Left renal pelvis (tissue), 4 donors: ENCODE results near the gene OSBP2. TPM values are rescaled to one million over a fixed set of nuclear protein-coding genes. Genes with fewer than 3 reads are reported as not detected.

ENCODE experiments used
- DNase-seq, 4 donors: peaks; one replicate each; pipeline ENCODE4 v3.0.0-alpha.2; 2013; ENCODE audit warnings: low read depth in 4 of 4, low spot score in 3 of 4
- polyA plus RNA-seq, 4 donors: library from polyadenylated mRNA; unstranded; fragments of 120-200 nt; gene quantifications; one replicate each; pipeline ENCODE4 v1.2.1, GENCODE V29; 2013; ENCODE audit not compliant: insufficient read length in 4 of 4

The OSBP2 gene
- polyA plus RNA-seq, 4 donors: 5.8 to 7.9 (median 6.1) TPM

DNA sequence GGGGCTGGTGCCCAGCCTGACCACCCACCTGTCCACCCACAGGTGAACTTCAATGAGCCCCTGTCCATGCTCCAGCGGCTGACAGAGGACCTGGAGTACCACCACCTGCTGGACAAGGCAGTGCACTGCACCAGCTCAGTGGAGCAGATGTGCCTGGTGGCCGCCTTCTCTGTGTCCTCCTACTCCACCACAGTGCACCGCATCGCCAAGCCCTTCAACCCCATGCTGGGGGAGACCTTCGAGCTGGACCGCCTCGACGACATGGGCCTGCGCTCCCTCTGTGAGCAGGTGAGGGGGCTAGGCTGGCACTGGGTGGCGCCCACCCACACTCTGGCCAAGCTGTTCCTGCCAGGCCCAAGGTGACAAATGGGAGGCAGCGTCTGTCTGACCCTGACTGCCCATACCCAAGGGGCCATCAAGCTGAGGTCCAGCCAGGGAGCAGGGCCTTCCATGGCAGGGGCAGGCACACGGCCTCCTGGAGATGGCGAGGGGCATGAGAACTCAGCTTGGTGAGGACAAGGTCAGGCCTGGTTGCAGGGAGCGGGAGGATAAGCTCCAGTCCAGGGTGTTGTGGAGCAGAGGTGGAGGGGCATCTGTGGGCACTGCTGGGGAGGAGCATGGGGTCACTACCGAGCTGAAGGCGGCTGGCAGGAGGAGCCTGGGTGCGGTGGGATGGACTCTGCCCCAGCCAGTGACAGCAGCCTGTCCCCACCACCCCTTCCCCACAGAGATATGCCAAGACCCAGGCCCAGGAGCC lies 196.2 kb downstream of the OSBP2 start:
- DNase-seq: no peak

DNA sequence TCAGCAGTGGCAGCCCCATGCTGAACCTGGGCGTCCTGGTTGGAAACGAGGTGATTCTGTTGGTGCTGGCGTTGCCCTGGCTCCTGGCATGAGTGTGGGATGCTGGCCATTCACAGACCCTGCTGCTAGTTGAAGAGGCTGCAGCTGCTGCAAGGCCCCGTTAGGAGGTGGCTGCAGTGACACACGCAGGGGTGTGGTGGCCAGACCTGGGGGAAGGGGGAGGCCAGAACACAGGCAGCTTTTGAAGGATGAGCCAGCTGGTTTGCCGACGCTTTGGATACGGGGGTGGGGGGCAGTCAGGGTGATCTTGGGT lies 196.7 kb downstream of the OSBP2 start:
- no peak for DNase-seq

DNA sequence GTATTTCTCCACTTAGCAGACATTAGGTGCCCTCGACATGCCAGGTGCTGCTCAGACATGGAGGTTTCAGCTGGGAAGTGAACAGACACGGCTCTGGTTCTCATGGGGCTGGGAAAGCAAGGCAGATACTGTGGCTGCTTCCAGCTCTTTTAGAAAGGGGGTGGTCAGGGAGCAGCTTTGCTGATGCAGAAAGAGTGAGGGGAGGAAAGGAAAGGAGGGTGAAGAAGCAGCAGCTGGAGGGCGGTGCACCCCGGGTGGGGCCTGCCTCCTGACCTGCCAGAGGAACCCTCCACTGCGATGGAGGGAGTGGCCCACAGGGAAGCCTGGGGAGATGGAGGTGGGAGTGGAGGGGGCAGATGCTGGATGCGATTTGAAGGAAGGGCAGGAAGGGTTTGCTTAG lies 197.1 kb downstream of the OSBP2 start:
- no peak for DNase-seq

DNA sequence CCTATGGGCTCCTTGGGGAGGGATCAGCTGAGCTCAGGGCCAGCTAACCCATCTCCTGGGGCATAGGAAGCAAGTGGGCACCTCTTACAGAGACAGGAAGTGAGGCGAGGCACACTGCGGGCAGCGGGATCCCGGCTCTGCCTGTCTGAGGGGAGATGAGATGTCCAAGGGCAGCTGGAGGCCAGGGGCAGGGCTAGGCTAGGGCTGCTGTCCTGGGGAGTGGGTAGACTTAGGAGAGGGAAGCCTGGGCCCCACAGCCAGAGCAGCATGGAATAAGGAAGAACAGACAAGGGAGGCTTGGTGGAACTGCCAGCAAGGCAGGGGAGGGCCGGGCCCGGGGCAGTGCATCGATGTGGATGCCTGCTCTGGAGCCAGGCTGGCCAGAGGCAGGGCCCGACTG lies 197.6 kb downstream of the OSBP2 start:
- DNase-seq: no peak

DNA sequence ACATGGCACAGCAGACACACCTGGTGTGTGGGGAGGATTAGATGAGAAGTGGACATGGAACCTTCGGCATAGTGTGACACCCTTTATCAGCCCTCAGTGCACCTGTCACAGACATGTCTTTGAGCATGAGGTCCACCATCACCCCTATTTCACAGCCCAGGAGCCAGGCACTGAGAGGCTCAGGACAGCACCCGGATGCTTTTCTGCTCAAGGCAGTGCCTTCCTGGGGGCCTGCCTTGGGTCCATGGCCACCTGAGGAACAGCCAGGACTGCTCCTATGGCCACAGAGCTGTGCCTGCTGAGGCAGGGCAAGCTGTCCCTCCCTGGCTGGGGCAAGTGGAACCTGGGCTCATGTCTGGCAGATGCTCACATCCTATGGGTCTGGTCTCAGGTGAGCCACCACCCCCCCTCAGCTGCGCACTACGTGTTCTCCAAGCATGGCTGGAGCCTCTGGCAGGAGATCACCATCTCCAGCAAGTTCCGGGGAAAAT lies 198.1 kb downstream of the OSBP2 start:
- no peak for DNase-seq

DNA sequence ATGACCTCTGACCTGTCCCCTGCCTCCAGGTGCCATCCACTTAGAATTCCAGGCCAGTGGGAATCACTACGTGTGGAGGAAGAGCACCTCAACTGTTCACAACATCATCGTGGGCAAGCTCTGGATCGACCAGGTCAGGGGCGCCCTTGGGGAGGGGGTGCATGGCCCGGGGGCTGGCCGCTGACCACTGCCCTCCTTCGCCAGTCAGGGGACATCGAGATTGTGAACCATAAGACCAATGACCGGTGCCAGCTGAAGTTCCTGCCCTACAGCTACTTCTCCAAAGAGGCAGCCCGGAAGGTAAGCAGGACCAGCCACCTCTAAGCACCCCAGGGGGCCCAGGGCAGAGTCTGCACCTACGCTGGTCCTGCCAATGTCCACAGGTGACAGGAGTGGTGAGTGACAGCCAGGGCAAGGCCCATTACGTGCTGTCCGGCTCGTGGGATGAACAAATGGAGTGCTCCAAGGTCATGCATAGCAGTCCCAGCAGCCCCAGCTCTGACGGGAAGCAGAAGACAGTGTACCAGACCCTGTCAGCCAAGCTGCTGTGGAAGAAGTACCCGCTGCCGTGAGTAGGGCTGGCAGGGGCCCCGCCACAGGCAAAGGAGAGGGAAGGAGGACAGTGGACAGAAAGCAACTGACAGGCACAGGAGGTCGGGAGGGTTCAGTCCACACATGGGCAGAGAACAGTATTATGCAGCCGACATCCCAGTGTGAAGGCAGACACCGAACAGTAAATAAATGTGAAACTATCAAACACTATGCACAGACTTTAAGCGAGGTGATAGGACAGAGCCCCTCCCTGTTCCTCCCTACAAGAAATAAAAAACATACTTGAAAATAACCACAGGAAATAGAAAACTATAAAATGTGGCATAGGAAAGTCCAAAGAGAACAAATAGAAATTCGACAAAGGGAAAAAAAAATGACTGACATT lies 199.0 kb downstream of the OSBP2 start:
- no peak for DNase-seq

DNA sequence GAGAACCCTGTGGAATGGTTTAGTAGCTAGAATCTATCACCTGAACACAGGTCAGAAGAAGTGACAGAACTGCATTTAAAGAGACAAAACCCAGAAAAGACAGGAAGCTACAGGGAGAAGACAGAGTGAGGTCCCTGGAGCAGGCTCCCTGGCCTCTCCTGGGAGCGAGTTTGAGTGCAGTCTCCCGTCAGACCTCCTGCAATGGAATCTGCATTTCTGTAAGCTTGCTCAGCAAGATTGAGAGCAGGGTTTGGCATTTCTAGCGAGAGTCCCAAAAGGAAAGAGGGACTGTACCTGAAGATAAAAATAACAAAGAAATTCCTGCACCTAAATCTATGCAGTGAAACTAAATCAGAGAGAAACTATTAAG lies 199.7 kb downstream of the OSBP2 start:
- no peak for DNase-seq

DNA sequence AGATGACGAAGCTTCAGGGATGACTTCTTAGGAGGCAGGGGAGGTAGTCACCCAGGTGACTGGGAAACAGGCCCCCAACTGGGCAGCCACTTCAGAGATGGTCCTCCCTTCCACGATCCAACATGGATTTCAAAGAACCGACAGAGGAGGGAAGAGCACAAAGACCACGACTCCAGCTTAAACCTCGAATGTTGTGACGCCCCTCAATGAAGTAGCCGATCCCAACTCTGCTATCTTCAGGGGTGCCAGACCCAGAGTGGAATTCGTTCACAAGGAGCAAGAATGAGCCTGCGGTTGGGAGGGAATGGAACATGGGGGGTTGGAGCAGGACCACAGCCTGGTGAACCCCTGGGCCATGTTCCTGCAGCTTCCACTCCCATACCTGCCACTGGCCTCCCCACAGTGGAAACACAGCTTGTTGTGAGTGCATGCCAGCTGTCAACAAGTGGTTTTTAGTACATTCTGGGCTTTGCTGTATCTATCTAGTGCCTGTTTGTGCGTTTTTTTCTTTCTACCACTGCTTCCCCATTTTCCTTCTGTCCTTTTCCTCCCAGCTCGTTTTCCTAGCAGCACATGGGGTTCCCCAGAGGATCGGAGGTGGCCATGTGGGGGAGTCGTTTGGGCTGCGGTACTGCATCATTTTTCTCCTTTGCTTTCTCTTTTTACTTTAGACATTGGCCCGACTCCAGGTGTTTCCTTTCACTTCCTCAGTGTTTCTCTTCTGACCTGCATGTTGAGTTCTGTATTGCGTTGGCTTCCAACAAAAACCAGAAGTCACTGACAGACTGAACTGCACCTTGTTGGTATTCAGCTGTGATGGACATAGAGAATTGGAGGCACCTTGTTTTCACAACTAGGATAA lies 208.1 kb downstream of the OSBP2 start:
- no peak for DNase-seq

DNA sequence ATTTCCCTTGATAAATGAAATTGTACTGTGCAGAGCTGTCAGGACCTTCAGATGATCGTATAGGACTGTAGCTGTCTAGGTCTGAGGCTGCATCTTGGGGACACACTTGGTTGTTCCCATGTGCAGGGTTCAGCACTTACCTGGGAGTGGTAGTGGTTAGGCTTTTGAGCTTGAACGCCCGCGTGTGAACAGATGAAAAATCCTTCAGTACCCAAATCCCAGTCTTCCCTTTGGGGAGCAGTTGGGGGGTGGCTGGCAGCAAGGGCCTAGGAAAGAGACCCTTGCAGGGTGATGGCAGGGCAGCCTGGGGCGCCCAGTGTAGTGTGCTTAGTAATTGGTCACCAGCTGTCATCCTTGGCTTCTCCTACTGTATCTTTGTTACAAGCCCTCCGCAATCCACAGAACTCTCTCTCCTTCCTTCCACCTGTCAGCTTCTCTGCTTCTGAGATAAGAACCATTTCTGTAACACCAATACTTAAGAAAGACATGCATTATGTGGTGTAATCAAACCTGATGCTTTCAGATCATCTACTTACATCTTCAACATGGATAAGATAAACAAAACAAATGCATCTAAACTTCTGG lies 209.3 kb downstream of the OSBP2 start:
- no peak for DNase-seq

DNA sequence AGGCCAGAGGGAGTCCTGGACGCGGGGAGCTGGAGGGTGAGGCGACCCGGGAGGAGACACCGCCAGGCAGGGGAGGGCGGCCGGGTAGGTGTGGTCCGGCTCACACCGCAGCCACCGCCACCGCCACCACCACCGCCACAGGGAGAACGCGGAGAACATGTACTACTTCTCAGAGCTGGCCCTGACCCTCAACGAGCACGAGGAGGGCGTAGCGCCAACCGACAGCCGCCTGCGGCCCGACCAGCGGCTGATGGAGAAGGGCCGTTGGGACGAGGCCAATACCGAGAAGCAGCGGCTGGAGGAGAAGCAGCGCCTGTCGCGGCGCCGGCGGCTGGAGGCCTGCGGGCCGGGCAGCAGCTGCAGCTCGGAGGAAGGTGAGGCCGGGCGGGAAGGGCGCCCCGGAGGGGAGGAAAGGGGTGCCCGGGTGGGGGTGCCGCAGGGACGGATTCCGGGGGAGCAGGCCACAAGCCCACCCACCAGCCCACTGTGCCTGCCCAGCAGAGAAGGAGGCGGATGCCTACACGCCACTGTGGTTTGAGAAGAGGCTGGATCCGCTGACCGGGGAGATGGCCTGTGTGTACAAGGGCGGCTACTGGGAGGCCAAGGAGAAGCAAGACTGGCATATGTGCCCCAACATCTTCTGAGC lies 211.1 kb downstream of the OSBP2 start:
- DNase-seq: no peak

DNA sequence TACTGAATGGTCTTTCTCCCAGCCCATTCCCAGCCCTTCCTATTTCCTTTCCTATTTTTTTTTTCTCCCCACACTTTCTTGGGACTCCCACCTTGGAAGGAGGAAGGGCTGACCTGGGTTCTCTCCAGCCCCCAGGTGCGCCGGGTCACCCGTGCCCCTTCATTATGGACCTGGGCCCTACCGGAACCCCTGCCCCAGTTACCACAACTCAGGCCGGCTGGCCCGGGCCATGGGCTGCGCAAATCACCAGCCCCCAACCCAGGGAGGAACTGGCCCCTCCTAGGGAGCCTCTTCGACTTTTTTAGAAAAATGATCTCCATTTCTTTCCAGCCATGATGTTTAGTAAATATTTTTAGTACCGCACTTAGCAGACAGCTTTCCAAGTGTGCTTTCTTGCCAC lies 211.7 kb downstream of the OSBP2 start:
- no peak for DNase-seq

DNA sequence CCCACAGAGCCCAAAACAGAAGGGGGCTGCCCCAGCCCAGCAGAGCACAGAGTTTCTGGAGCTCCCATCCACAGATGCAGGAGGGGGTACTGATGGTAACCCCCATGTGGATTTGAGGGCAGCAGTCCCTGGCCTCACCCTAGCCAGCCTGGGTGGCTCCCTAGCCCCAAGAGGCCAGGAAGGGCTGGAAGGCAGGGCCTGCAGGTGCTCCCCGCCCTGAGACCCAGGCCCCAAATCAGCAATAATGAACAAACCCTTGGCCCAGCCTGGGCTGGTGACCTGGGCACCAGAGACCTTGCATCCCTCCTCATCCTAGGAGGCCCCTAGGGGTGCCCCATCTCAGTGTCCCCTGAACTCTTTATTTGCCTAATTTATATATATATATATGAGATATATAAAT lies 212.3 kb downstream of the OSBP2 start:
- no peak for DNase-seq

DNA sequence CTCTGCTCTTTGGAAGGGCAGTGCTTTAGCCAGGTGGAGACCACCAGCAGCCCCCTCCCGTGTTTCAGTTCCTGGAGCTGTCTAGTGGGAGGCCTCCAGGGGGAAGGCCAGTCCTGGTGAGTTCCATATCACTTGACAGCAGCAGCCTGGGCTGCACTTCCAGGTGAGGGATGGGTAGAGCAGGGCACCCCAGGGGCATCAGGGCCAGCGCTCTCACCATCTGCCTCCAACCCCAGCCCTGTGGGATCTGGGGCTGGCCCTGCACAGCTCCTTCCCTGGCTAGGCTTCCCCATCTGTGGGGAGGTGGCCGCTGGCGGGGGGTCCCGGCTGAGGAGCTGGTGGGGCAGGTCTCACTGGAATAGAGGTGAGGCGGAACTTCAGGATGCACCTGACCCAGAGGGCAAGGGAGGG lies 213.4 kb downstream of the OSBP2 start:
- no peak for DNase-seq

DNA sequence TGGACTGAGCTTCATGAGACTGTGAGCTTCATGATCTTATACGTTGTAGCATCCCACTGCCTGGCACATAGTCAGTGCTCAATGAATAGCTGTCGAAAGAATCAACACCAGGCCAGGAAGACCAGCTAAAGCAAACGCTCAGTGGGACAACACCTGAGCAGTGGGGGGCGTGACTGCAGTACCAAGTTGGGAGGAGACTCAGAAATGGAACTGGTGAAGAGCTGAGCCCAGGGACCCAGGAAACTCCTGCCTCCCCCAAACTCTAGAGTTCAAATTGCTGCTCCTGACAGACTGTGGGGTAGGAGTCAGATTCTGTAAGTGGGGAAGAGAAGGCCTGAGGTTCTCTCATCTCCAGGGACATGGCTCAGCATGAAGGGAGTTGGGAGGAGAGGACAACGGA lies 214.6 kb downstream of the OSBP2 start:
- DNase-seq: no peak

DNA sequence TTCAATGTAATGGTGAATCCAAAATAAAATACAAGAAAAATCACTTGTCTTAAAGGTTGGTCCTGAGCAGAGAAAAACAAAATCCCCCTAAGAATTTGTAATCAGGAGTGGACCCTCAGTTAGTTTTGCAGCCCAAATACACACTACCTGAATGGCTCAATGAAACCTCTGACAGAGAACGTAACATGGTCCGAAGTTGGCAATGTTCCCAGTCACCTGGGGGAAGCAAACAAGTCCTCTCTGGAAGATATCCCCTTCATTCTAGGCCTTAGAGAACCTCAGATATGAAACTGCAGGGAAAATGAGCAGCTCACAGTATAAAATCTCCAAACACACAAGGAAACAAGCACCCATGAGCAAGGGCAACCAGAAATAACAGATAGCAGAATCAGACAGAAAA lies 215.7 kb downstream of the OSBP2 start:
- no peak for DNase-seq

DNA sequence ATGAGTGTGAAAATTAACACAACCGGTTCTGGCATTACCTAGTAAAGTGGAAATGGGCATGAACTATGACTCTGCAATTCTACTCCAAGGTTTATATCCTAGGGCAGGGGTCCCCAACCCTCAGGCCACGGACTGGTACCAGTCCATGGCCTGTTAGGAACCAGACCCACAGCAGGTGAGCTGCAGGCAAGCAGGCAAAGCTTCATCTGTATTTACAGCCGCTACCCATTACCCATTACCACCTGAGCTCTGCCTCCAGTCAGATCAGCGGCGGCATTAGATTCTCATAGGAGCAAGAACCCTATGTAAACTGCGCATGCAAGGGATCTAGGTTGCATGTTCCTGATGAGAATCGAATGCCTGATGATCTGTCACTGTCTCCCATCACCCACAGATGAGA lies 224.1 kb downstream of the OSBP2 start:
- no peak for DNase-seq

DNA sequence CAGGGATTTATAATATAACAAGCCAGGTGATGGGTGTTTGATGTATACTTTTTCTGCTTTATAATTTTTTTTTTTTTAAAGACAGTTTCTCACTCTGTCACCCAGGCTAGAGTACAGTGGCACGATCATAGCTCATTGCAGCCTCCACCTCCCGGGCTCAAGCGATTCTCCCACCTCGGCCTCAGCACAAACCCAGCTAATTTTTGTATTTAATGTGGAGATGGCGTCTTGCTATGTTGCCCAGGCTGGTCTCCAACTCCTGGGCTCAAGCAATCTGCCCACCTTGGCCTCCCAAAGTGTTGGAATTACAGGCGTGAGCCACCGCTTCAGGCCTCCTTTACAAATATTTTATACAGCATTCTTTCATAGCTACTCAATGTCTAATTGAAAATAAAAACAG lies 225.3 kb downstream of the OSBP2 start:
- DNase-seq: no peak

DNA sequence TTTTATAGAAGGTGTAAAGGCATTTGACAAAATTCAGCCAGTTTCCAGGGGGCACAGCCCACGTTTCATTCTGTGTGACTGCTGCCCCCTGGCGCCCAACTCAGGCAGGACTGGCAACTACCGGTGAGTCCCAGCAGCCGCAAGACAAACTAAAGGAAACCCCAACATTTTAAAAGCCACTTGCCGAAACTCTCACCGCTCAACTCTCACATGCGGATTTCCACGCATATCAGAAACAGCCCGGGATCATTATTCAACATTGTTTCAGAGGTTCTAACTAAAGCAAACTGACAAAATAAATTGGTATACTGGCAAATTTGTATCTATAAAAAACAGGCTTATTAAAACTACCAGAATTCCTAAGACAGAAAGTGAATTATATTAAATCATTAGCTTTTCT lies 225.7 kb downstream of the OSBP2 start:
- peak in 3 of 4 donors; percentile 18 to 48 (median 40) for DNase-seq

DNA sequence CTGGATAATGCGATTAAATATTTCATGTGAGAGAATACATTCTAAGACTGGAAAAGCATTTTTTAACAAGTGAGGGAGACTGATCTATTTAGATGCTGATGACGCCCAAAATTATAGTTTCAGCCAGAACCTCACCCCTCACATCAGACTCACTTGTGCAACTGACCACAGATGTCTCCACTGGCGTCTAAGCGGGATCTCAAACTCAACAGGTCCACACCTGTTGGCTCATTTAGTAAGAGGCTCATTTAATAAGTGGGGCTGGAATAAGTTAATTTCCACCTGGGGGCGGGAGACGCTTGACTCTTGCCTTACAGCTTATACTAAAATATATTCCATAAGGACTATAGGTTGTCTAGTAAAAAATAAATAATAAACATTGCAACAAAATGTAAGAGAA lies 226.4 kb downstream of the OSBP2 start:
- DNase-seq: no peak

DNA sequence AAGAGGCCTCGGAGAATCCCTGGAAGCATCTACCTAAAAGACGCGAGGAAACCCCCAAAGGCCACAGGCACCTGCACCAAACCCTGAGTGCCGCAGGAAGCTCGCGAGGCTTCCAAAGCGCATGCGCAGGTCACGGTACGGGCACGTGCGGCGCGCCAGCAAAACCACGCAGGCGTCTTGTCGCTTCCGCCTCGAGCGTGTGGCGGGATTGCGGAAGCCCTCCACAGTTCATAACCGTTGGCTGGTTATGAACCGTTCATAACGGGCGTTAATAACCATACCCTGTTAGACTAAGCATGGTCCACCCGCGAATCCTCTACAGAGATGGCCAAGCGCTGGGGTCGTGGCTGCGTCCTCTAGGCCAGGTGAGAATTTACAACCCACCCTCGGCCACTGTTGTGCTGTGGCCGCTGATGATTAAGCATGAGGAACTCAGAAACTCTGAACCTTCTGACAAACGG lies 227.5 kb downstream of the OSBP2 start:
- DNase-seq: peak; percentile 20 to 36 (median 29)
